T1000 (cell line): ENCODE data around the gene ESRRG.

Source experiments
- DNase-seq: peaks from one replicate; lab custom pipeline; 2025; ENCODE audit warnings: mixed read lengths; lab: John Stamatoyannopoulos, UW

Gene ESRRG

GRCh38 chr1:216502528-216503162 lies 220.6 kb downstream of the ESRRG start:
- DNase-seq, result no peak

- no peak for DNase-seq
These were observed 222.8 kb downstream of the ESRRG start for GRCh38 chr1:216500273-216500967.

GRCh38 chr1:216499581-216500272 lies 223.5 kb downstream of the ESRRG start:
- no peak for DNase-seq

- no peak for DNase-seq
These were observed 225.0 kb downstream of the ESRRG start for GRCh38 chr1:216498277-216498676.

GRCh38 chr1:216485042-216485441 lies 238.2 kb downstream of the ESRRG start:
- DNase-seq, result no peak

GRCh38 chr1:216483672-216484401 lies 239.4 kb downstream of the ESRRG start:
- DNase-seq, result no peak

GRCh38 chr1:216482620-216483019 lies 240.6 kb downstream of the ESRRG start:
- peak; percentile 6 for DNase-seq

- DNase-seq, result no peak
These were observed 245.0 kb downstream of the ESRRG start for GRCh38 chr1:216478238-216478637.

GRCh38 chr1:216476341-216476740 lies 246.9 kb downstream of the ESRRG start:
- DNase-seq, result no peak

GRCh38 chr1:216475659-216476276 lies 247.5 kb downstream of the ESRRG start:
- DNase-seq, result no peak

GRCh38 chr1:216466162-216466801 lies 256.9 kb downstream of the ESRRG start:
- DNase-seq, result no peak

- DNase-seq, result no peak
These were observed 258.7 kb downstream of the ESRRG start for GRCh38 chr1:216464489-216464888.

GRCh38 chr1:216462066-216462775 lies 261.0 kb downstream of the ESRRG start:
- no peak for DNase-seq

- DNase-seq, result no peak
These were observed 261.8 kb downstream of the ESRRG start for GRCh38 chr1:216461466-216461865.

GRCh38 chr1:216459651-216460207 lies 263.5 kb downstream of the ESRRG start:
- DNase-seq, result no peak

- no peak for DNase-seq
These were observed 264.4 kb downstream of the ESRRG start for GRCh38 chr1:216458812-216459211.

- DNase-seq, result no peak
These were observed 265.9 kb downstream of the ESRRG start for GRCh38 chr1:216457356-216457755.

GRCh38 chr1:216456682-216457081 lies 266.5 kb downstream of the ESRRG start:
- peak; percentile 75 for DNase-seq

GRCh38 chr1:216453777-216454176 lies 269.5 kb downstream of the ESRRG start:
- no peak for DNase-seq
